Measurements from ENCODE around the gene ATAD1.

GRCh38 chr10:87753995-87754866, 63.8 kb downstream of the ATAD1 start:
- TF ChIP-seq, protein P1, sequence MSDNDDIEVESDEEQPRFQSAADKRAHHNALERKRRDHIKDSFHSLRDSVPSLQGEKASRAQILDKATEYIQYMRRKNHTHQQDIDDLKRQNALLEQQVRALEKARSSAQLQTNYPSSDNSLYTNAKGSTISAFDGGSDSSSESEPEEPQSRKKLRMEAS (IDR thresholded peaks at IDR 0.05), result no peak
- no peak for TF ChIP-seq CREB1 (IDR thresholded peaks at IDR 0.05; ENCODE audit: low read depth)
- no peak for TF ChIP-seq ZBTB7A (IDR thresholded peaks at IDR 0.05; ENCODE audit: low read depth)
- no peak for TF ChIP-seq NFIC (IDR thresholded peaks at IDR 0.05)
- TF ChIP-seq CEBPB (IDR thresholded peaks at IDR 0.05), result no peak
- no peak for TF ChIP-seq RAD21 (IDR thresholded peaks at IDR 0.05; ENCODE audit: low read depth)
- TF ChIP-seq TAF1 (IDR thresholded peaks at IDR 0.05; ENCODE audit: low read depth), result no peak
- TF ChIP-seq, protein P2, sequence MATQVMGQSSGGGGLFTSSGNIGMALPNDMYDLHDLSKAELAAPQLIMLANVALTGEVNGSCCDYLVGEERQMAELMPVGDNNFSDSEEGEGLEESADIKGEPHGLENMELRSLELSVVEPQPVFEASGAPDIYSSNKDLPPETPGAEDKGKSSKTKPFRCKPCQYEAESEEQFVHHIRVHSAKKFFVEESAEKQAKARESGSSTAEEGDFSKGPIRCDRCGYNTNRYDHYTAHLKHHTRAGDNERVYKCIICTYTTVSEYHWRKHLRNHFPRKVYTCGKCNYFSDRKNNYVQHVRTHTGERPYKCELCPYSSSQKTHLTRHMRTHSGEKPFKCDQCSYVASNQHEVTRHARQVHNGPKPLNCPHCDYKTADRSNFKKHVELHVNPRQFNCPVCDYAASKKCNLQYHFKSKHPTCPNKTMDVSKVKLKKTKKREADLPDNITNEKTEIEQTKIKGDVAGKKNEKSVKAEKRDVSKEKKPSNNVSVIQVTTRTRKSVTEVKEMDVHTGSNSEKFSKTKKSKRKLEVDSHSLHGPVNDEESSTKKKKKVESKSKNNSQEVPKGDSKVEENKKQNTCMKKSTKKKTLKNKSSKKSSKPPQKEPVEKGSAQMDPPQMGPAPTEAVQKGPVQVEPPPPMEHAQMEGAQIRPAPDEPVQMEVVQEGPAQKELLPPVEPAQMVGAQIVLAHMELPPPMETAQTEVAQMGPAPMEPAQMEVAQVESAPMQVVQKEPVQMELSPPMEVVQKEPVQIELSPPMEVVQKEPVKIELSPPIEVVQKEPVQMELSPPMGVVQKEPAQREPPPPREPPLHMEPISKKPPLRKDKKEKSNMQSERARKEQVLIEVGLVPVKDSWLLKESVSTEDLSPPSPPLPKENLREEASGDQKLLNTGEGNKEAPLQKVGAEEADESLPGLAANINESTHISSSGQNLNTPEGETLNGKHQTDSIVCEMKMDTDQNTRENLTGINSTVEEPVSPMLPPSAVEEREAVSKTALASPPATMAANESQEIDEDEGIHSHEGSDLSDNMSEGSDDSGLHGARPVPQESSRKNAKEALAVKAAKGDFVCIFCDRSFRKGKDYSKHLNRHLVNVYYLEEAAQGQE (IDR thresholded peaks at IDR 0.05; ENCODE audit: low read depth), result no peak
- TF ChIP-seq TCF12 (IDR thresholded peaks at IDR 0.05; ENCODE audit: low read depth), result no peak
- TF ChIP-seq EP300 (IDR thresholded peaks at IDR 0.05; ENCODE audit: borderline replicate concordance), result no peak
- TF ChIP-seq EGR1 (IDR thresholded peaks at IDR 0.05), result no peak
- no peak for TF ChIP-seq YY1 (IDR thresholded peaks at IDR 0.05; ENCODE audit: low read depth)
- TF ChIP-seq TEAD4 (IDR thresholded peaks at IDR 0.05), result no peak
- TF ChIP-seq FOXM1 (IDR thresholded peaks at IDR 0.05; ENCODE audit: borderline replicate concordance, low read depth), result no peak

Measured in Ishikawa (cell line).